Neural progenitor cell (in vitro differentiated cells): ENCODE measurements around the gene KIAA0232. TPM values are rescaled to one million over a fixed set of nuclear protein-coding genes. Genes with fewer than 3 reads are reported as not detected.

Source experiments
- DNase-seq: peaks from one replicate; pipeline ENCODE4 v3.0.0-alpha.2; 2016; ENCODE audit warnings: low spot score
- H2AFZ ChIP-seq: fragments of 200-600 bp; sonication (generic); replicated peaks from 2 replicates; pipeline ENCODE4 v1.6.1; 2016; ENCODE audit warnings: antibody characterized with exemption
- H3F3A ChIP-seq: fragments of 200-600 bp; sonication (generic); 2 replicates; pipeline ENCODE4 v1.6.1; 2016; ENCODE audit warnings: antibody characterized with exemption, low read depth
- H3K27ac ChIP-seq: fragments of 200-600 bp; sonication (generic); 2 replicates; pipeline ENCODE4 v1.5.1; 2016; ENCODE audit warnings: mild to moderate bottlenecking
- H3K27me3 ChIP-seq: fragments of 200-600 bp; sonication (generic); 2 replicates; pipeline ENCODE4 v1.6.1; 2016; ENCODE audit warnings: mild to moderate bottlenecking, moderate library complexity
- H3K36me3 ChIP-seq: fragments of 200-600 bp; sonication (generic); 2 replicates; pipeline ENCODE4 v1.5.1; 2016
- H3K4me1 ChIP-seq: fragments of 200-600 bp; sonication (generic); 2 replicates; pipeline ENCODE4 v1.6.1; 2016; ENCODE audit warnings: mixed run types
- H3K4me2 ChIP-seq: fragments of 200-600 bp; sonication (generic); 2 replicates; pipeline ENCODE4 v1.6.1; 2016
- H3K4me3 ChIP-seq: fragments of 200-600 bp; sonication (generic); 2 replicates; pipeline ENCODE4 v1.5.1; 2016
- H3K79me2 ChIP-seq: fragments of 200-600 bp; sonication (generic); 2 replicates; pipeline ENCODE4 v1.6.1; 2016; ENCODE audit warnings: low read depth
- H3K9ac ChIP-seq: fragments of 200-600 bp; sonication (generic); 2 replicates; pipeline ENCODE4 v1.6.1; 2016
- H3K9me3 ChIP-seq: fragments of 200-600 bp; sonication (generic); 2 replicates; pipeline ENCODE4 v1.5.1; 2016; ENCODE audit warnings: low read depth
- H4K20me1 ChIP-seq: fragments of 200-600 bp; sonication (generic); 2 replicates; pipeline ENCODE4 v1.6.1; 2016; ENCODE audit warnings: low read depth
- H3K27ac Mint-ChIP-seq: 3 replicates; pipeline ENCODE4 v1.8.0; 2021; ENCODE audit warnings: mixed read lengths
- H3K27me3 Mint-ChIP-seq: 2 replicates; pipeline ENCODE4 v1.8.0; 2022; ENCODE audit warnings: low read depth, mild to moderate bottlenecking, inconsistent platforms, moderate library complexity, mixed read lengths; ENCODE audit not compliant: insufficient read depth
- H3K36me3 Mint-ChIP-seq: 3 replicates; pipeline ENCODE4 v1.8.0; 2021; ENCODE audit warnings: mixed read lengths
- H3K4me1 Mint-ChIP-seq: 3 replicates; pipeline ENCODE4 v1.8.0; 2021; ENCODE audit warnings: mixed read lengths
- H3K4me3 Mint-ChIP-seq: 3 replicates; pipeline ENCODE4 v1.8.0; 2021; ENCODE audit warnings: mild to moderate bottlenecking, moderate library complexity, mixed read lengths
- H3K9me3 Mint-ChIP-seq: 3 replicates; pipeline ENCODE4 v1.8.0; 2020; ENCODE audit warnings: mixed read lengths
- EZH2 ChIP-seq: fragments of 200-600 bp; sonication (generic); IDR thresholded peaks from 2 replicates; pipeline ENCODE4 v1.6.1; 2017; ENCODE audit warnings: antibody characterized with exemption, mild to moderate bottlenecking, moderate library complexity
- EZH2phosphoT487 ChIP-seq: fragments of 200-600 bp; sonication (generic); IDR thresholded peaks from 2 replicates; pipeline ENCODE4 v1.6.1; 2017; ENCODE audit warnings: antibody characterized with exemption
- total RNA-seq: library from RNA; depleted of rRNA; stranded (reverse); fragments of >200 nt; gene quantifications from 2 replicates; pipeline ENCODE4 v1.2.3, GENCODE V29; 2015; ENCODE audit warnings: low replicate concordance
- TF ChIP-seq, protein P1 (sequence below): fragments of 200-600 bp; sonication (generic); IDR thresholded peaks from 2 replicates; pipeline ENCODE4 v1.5.1; 2017; ENCODE audit warnings: antibody characterized with exemption, mild to moderate bottlenecking

KIAA0232 gene
- total RNA-seq, 1 donor from 2014 or later = 42.9 TPM

DNA sequence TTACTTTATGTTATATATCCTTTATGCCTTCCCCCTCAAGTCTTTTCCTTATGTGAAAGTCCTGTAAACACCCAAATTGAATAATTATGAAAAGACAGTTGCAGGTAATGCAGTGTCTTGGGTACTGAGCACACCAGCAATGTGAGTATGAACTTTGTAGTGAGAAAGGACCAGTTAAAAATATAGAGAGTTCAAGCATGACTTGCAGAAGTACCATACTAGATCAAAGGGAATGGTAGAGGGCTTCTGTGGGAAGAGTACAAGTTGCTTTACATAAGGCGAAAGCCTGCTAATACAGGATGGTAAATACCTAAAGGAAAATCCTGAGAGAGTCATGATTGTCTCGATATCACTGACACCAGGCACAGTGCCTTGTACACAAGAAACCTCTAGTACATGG is 25.7 kb downstream of the KIAA0232 start:
- Histone ChIP-seq H3K9ac (no peak overlapping the region), H3K36me3 (no peaks in the 10 kb centered on the region), H3K27ac (no peak overlapping the region), H3K4me1 (peaks cover 11% of the 10 kb centered on the region), H4K20me1 (peaks cover 74% of the 10 kb centered on the region), H3K9me3 (no peaks in the 10 kb centered on the region), H3K4me2 (no peak overlapping the region), H2AFZ (no peak overlapping the region), H3F3A (peaks cover 4% of the 10 kb centered on the region), H3K79me2 (peaks cover 100% of the 10 kb centered on the region), H3K4me3 (no peak overlapping the region), H3K27me3 (no peaks in the 10 kb centered on the region)
- H3K4me1 Mint-ChIP-seq = no peaks in the 10 kb centered on the region
- no peak for TF ChIP-seq EZH2phosphoT487
- TF ChIP-seq, protein P1, sequence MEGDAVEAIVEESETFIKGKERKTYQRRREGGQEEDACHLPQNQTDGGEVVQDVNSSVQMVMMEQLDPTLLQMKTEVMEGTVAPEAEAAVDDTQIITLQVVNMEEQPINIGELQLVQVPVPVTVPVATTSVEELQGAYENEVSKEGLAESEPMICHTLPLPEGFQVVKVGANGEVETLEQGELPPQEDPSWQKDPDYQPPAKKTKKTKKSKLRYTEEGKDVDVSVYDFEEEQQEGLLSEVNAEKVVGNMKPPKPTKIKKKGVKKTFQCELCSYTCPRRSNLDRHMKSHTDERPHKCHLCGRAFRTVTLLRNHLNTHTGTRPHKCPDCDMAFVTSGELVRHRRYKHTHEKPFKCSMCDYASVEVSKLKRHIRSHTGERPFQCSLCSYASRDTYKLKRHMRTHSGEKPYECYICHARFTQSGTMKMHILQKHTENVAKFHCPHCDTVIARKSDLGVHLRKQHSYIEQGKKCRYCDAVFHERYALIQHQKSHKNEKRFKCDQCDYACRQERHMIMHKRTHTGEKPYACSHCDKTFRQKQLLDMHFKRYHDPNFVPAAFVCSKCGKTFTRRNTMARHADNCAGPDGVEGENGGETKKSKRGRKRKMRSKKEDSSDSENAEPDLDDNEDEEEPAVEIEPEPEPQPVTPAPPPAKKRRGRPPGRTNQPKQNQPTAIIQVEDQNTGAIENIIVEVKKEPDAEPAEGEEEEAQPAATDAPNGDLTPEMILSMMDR = no peak
- no peak for TF ChIP-seq EZH2
- H3K36me3 Mint-ChIP-seq = peaks cover 44% of the 10 kb centered on the region
- no peaks in the 10 kb centered on the region for H3K27me3 Mint-ChIP-seq
- peaks cover 23% of the 10 kb centered on the region for H3K9me3 Mint-ChIP-seq
- DNase-seq = no peak
- H3K4me3 Mint-ChIP-seq = no peak overlapping the region
- no peak overlapping the region for H3K27ac Mint-ChIP-seq

DNA sequence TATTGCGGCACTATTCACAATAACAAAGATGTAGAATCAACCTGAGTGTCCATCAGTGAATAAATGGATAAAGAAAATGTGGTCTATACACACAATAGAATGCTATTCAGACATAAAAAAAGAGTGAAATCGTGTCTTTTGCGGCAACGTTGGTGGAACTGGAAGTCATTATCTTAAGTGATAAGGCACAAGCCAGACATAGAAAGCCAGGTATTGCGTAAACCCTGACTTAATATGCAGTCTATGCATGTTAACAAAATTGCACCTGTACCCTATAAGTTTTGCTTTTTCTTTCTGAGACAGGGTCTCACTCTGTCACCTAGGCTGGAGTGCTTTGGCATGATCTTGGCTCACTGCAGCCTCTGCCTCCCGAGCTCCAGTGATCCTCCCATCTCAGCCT is 28.6 kb downstream of the KIAA0232 start:
- H4K20me1 ChIP-seq = peaks cover 54% of the 10 kb centered on the region
- H3K4me3 ChIP-seq = no peak overlapping the region

DNA sequence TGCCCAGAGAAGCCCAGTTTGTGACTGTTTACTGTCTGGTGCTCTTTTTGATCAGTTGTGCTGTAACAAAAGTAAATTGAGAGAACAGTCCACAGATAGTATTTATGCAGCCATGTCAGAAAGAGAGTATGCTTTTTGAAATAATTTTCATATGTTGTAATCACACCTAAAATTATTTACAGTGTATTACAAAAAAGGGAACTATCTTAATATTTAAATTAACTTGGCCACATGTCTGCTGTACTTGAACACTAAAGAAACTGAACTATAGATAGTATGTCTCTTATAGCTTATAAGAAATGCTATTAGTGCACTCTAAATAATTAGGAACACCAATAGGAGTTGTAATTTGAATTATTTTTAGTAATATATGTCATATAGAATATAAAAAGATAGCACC is 30.2 kb downstream of the KIAA0232 start:
- H3K9me3 Mint-ChIP-seq = peaks cover 50% of the 10 kb centered on the region
- H3K27ac Mint-ChIP-seq = no peak overlapping the region
- Histone ChIP-seq H3K4me2 (no peak overlapping the region), H3K36me3 (peaks cover 6% of the 10 kb centered on the region), H3F3A (peaks cover 24% of the 10 kb centered on the region), H3K79me2 (peaks cover 100% of the 10 kb centered on the region), H4K20me1 (peaks cover 38% of the 10 kb centered on the region), H3K27ac (no peak overlapping the region), H2AFZ (no peak overlapping the region), H3K9ac (no peak overlapping the region), H3K9me3 (no peaks in the 10 kb centered on the region), H3K4me1 (no peaks in the 10 kb centered on the region), H3K27me3 (no peaks in the 10 kb centered on the region), H3K4me3 (no peak overlapping the region)
- no peaks in the 10 kb centered on the region for H3K27me3 Mint-ChIP-seq
- peaks cover 60% of the 10 kb centered on the region for H3K36me3 Mint-ChIP-seq
- H3K4me3 Mint-ChIP-seq = no peak overlapping the region
- no peak for TF ChIP-seq EZH2phosphoT487
- TF ChIP-seq EZH2 = no peak
- TF ChIP-seq, protein P1 = no peak
- H3K4me1 Mint-ChIP-seq = no peaks in the 10 kb centered on the region
- DNase-seq = no peak

More for the DNA sequence above, 28.6 kb downstream of the KIAA0232 start:
- H3K4me1 ChIP-seq = peaks cover 1% of the 10 kb centered on the region
- H3K27me3 ChIP-seq = no peaks in the 10 kb centered on the region
- Mint-ChIP-seq H3K4me1 (no peaks in the 10 kb centered on the region), H3K27me3 (no peaks in the 10 kb centered on the region), H3K4me3 (no peak overlapping the region), H3K27ac (no peak overlapping the region), H3K9me3 (peaks cover 36% of the 10 kb centered on the region), H3K36me3 (peaks cover 54% of the 10 kb centered on the region)
- peaks cover 100% of the 10 kb centered on the region for H3K79me2 ChIP-seq
- H3F3A ChIP-seq = peaks cover 20% of the 10 kb centered on the region
- peaks cover 2% of the 10 kb centered on the region for H3K36me3 ChIP-seq
- no peaks in the 10 kb centered on the region for H3K9me3 ChIP-seq
- H3K4me2 ChIP-seq = no peak overlapping the region
- no peak overlapping the region for H2AFZ ChIP-seq
- TF ChIP-seq EZH2 (no peak), EZH2phosphoT487 (no peak)
- TF ChIP-seq, protein P1 = no peak
- no peak overlapping the region for H3K27ac ChIP-seq
- no peak overlapping the region for H3K9ac ChIP-seq
- no peak for DNase-seq
